K562 (cell line): ENCODE measurements around the gene WNT6. TPM values are rescaled to one million over a fixed set of nuclear protein-coding genes. Genes with fewer than 3 reads are reported as not detected.

ENCODE experiments used
- ZNF318 ChIP-seq, 2 experiments: fragments of 450-650 bp; IDR thresholded peaks; 2 replicates each; pipeline ENCODE4 v1.6.1; 2016; ENCODE audit warnings: mild to moderate bottlenecking in 2 of 2, borderline replicate concordance in 1 of 2, low read depth in 1 of 2, moderate library complexity in 1 of 2
- polyA plus RNA-seq, 8 experiments: library from polyadenylated mRNA; depleted of rRNA in 4 of 8; stranded (reverse) in 5 of 8; unstranded in 3 of 8; fragments of >200 nt; fragmentation: Nextera tagmentation in 2 of 8; fragmentation: Illumina TruSeq in 1 of 8; extraction: Ambion mirVana in 2 of 8; extraction: Trizol in 1 of 8; gene quantifications; 2 replicates each; pipeline versions ENCODE4 v1.2.1 to v1.2.3, GENCODE V29; 2011 to 2014; ENCODE audit warnings: inconsistent platforms in 1 of 8, missing spikeins in 1 of 8
- total RNA-seq, 7 experiments: library from RNA; depleted of rRNA in 6 of 7; stranded (reverse); fragments of >200 nt in 6 of 7; fragmentation: Illumina TruSeq in 2 of 7; extraction: Trizol in 2 of 7; gene quantifications; 2 replicates each; pipeline versions ENCODE4 v1.2.1 to v1.2.3, GENCODE V29; 2011 to 2021; ENCODE audit warnings: low replicate concordance in 1 of 7

The WNT6 gene
- total and polyA plus RNA-seq, 9 of the 15 experiments (the other 6 are each of a cell fraction or from before 2014, with no cell fraction given): not detected

GRCh38 chr2:218852911-218853667, 6.5 kb upstream of the WNT6 start (continued):
- TF ChIP-seq ZNF318 (IDR thresholded peaks at IDR 0.05; ENCODE audit: borderline replicate concordance in 1 of 2, low read depth in 1 of 2): no peak
